Measurements from ENCODE around the gene CGREF1. TPM values are rescaled to one million over a fixed set of nuclear protein-coding genes. Genes with fewer than 3 reads are reported as not detected.

Gene CGREF1
- total RNA-seq, 6 experiments from 2014 or later = 2.5 to 33.2 (median 7.7) TPM

DNA sequence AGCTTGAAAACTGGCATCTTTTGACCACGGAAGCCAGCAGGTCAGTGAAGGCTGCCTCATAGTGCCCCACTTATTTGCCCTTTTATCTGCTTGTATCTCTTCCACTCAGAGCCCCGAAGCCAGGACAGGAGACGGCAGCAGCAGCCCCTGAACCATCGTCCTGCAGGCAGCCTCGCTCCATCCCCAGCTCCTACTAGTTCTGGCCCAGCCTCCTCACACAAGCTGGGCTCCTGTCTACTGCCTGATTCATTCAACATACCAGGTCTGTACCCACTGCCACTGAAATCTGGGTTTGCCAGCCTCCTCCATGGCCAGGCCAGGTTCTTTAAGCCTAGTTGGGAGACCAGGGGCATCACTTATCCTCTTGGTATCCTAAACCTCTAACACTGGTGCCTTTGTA is 51.5 kb downstream of the CGREF1 start:
- TF ChIP-seq POLR2A (IDR thresholded peaks at IDR 0.05) = no peak
- TF ChIP-seq, protein P1, sequence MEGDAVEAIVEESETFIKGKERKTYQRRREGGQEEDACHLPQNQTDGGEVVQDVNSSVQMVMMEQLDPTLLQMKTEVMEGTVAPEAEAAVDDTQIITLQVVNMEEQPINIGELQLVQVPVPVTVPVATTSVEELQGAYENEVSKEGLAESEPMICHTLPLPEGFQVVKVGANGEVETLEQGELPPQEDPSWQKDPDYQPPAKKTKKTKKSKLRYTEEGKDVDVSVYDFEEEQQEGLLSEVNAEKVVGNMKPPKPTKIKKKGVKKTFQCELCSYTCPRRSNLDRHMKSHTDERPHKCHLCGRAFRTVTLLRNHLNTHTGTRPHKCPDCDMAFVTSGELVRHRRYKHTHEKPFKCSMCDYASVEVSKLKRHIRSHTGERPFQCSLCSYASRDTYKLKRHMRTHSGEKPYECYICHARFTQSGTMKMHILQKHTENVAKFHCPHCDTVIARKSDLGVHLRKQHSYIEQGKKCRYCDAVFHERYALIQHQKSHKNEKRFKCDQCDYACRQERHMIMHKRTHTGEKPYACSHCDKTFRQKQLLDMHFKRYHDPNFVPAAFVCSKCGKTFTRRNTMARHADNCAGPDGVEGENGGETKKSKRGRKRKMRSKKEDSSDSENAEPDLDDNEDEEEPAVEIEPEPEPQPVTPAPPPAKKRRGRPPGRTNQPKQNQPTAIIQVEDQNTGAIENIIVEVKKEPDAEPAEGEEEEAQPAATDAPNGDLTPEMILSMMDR (IDR thresholded peaks at IDR 0.05) = no peak
- ATAC-seq (no peak), DNase-seq (no peak)
- H3K27me3 ChIP-seq = no peaks in the 10 kb centered on the region
- H3K36me3 ChIP-seq = peaks cover 0 to 16% (median 0%) of the 10 kb centered on the region in 4 donors
- H3K4me3 ChIP-seq = no peak overlapping the region
- intact Hi-C loops (cut with DNase I) = no loop called here
- H3K4me1 ChIP-seq = peaks cover 0 to 10% (median 4%) of the 10 kb centered on the region in 4 donors
- WGBS (ENCODE audit: insufficient coverage, low coverage, low lambda C conversion rate, missing lambda C conversion rate) = 97% methylated on average over 5 of the region's 5 CpGs
- H3K9me3 ChIP-seq = no peaks in the 10 kb centered on the region
- no peak overlapping the region for H3K27ac ChIP-seq

GRCh38 chr2:27065128-27065527 is 53.8 kb downstream of the CGREF1 start:
- no peak overlapping the region for H3K27ac ChIP-seq

GRCh38 chr2:27060323-27060722 is 58.6 kb downstream of the CGREF1 start:
- intact Hi-C loops (cut with DNase I) = no loop called here
- peaks cover 0 to 10% (median 2%) of the 10 kb centered on the region in 4 donors for H3K36me3 ChIP-seq
- H3K9me3 ChIP-seq = no peaks in the 10 kb centered on the region
- 28% methylated on average over 3 of the region's 3 CpGs for WGBS (ENCODE audit: insufficient coverage, low coverage, low lambda C conversion rate, missing lambda C conversion rate)
- no peak overlapping the region for H3K27ac ChIP-seq
- no peak overlapping the region for H3K4me3 ChIP-seq
- no peaks in the 10 kb centered on the region for H3K27me3 ChIP-seq
- DNase-seq (no peak), ATAC-seq (peak; percentile 56 to 75 (median 69))
- peaks cover 0 to 17% (median 5%) of the 10 kb centered on the region in 4 donors for H3K4me1 ChIP-seq
- TF ChIP-seq, protein P1 (IDR thresholded peaks at IDR 0.05) = no peak
- no peak for TF ChIP-seq POLR2A (IDR thresholded peaks at IDR 0.05)

More at GRCh38 chr2:27065128-27065527, 53.8 kb downstream of the CGREF1 start:
- H3K36me3 ChIP-seq = peaks cover 0 to 16% (median 0%) of the 10 kb centered on the region in 4 donors
- TF ChIP-seq, protein P1 (IDR thresholded peaks at IDR 0.05) = no peak
- H3K4me1 ChIP-seq = peaks cover 0 to 8% (median 3%) of the 10 kb centered on the region in 4 donors
- intact Hi-C loops (cut with DNase I) = no loop called here
- no CpG with 5 or more reads among the region's 3 CpGs for WGBS (ENCODE audit: insufficient coverage, low coverage, low lambda C conversion rate, missing lambda C conversion rate)
- ATAC-seq = no peak
- H3K27me3 ChIP-seq = no peaks in the 10 kb centered on the region
- no peak overlapping the region for H3K4me3 ChIP-seq
- DNase-seq = no peak
- H3K9me3 ChIP-seq = no peaks in the 10 kb centered on the region

DNA sequence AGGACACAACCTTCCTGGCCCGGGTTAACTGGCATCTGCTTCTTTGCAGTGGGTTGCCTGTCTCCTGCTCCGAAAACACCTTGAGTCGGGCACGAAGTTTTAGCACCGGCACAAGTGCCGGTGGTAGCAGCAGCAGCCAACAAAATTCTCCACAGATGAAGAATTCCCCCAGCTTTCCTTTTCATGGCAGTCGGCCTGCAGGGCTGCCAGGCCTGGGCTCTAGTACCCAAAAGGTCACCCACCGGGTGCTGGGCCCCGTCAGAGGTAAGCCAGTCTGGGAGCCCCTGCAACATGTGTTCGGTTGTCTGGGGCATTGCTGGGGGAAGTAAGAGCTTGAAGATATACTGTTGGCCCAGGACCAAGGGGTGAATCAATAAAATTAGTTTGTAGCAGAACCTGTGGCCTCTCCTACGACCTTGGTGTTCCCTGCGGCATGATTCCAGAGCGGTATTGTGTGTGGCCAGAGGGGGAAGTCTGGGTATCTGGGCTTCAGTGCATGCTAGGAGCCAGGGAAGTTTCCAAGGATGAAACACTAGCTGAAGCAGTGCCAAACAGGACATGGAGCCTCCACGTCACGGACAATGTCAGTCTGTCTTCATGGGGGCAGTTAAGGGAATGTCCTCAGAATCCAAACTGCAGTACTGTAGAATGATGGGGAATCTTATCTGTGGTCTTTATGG is 59.6 kb downstream of the CGREF1 start:
- DNase-seq = no peak
- no peak overlapping the region for H3K4me3 ChIP-seq
- H3K9me3 ChIP-seq = no peaks in the 10 kb centered on the region
- peaks cover 0 to 17% (median 5%) of the 10 kb centered on the region in 4 donors for H3K4me1 ChIP-seq
- TF ChIP-seq POLR2A (IDR thresholded peaks at IDR 0.05) = no peak
- TF ChIP-seq, protein P1 (IDR thresholded peaks at IDR 0.05) = no peak
- H3K36me3 ChIP-seq = peaks cover 0 to 10% (median 2%) of the 10 kb centered on the region in 4 donors
- peak; percentile 54 to 73 (median 64) for ATAC-seq
- 58% methylated on average over 9 of the region's 15 CpGs for WGBS (ENCODE audit: insufficient coverage, low coverage, low lambda C conversion rate, missing lambda C conversion rate)
- no peaks in the 10 kb centered on the region for H3K27me3 ChIP-seq
- H3K27ac ChIP-seq = no peak overlapping the region
- intact Hi-C loops (cut with DNase I) = no loop called here
